ENCODE results near the gene POGLUT3. TPM values are rescaled to one million over a fixed set of nuclear protein-coding genes. Genes with fewer than 3 reads are reported as not detected.

The POGLUT3 gene
- total and polyA plus RNA-seq, 9 of the 15 experiments (the other 6 are each of a cell fraction or from before 2014, with no cell fraction given), result 4.6 to 29.7 (median 17.8) TPM

DNA sequence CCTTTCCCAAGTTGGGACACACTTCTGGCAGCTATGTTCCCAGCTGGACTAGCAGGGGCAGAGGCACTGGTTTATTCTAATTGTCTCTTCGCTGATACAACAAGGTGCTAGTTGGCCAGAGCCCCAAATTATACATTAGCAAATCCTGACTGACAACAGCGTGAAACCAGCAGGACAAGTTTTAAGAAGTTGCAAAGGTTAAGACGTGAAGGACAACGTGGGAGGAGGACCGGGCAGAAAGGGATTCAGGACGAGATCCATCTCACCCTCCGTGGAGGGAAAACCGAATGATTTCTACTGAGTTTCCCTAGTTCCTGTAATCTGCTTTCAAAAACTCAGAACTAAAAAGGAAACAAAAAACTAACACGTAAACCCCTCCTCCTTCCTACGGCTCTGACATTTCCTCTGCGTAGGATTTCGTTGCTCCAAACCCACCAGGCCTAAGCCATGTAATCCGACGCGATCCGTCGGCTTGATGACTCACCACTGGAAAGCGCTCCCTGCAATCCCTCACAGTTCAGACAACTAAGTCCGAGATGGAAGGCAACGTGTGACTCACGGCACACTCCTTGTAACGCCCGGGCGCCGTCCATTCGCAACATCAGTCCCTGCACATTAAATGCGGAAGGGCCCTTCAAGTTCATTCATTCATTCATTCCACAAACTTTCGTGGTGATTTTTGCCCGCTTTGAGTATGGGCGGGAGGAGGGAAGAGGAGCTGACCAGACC is 703 bp downstream of the POGLUT3 start (continued):
- TF ChIP-seq NFRKB (IDR thresholded peaks at IDR 0.05; ENCODE audit: low read depth) (peak; percentile 84), BCL6 (CRISPR knock-in tag; IDR thresholded peaks at IDR 0.05) (no peak), ZNF311 (CRISPR knock-in tag; IDR thresholded peaks at IDR 0.05) (no peak), CHD1 (IDR thresholded peaks at IDR 0.05; ENCODE audit: low read length) (no peak), CREM (IDR thresholded peaks at IDR 0.05; ENCODE audit: low read depth) (peak; percentile 93), ZNF217 (CRISPR knock-in tag; IDR thresholded peaks at IDR 0.05) (no peak), KLF6 (CRISPR knock-in tag; IDR thresholded peaks at IDR 0.05; ENCODE audit: borderline replicate concordance) (no peak), CBX1 (IDR thresholded peaks at IDR 0.05; ENCODE audit: low read depth) (0 out of 2 replicates have a peak, but pooled peaks have one; percentile 7), RBM14 (IDR thresholded peaks at IDR 0.05; ENCODE audit: borderline replicate concordance, insufficient read depth, low read depth, low read length) (no peak), MXI1 (IDR thresholded peaks at IDR 0.05; ENCODE audit: low read depth, low read length) (no peak), HOXB6 (CRISPR knock-in tag; IDR thresholded peaks at IDR 0.05; ENCODE audit: borderline replicate concordance) (no peak), NFATC3 (IDR thresholded peaks at IDR 0.05) (peak; percentile 62; the same call in 1 of the 2 replicates), CBFB (CRISPR knock-in tag; IDR thresholded peaks at IDR 0.05) (no peak), PYGO2 (tag; IDR thresholded peaks at IDR 0.05) (no peak), RB1 (IDR thresholded peaks at IDR 0.05; ENCODE audit: low read depth) (no peak), ZKSCAN3 (CRISPR knock-in tag; IDR thresholded peaks at IDR 0.05) (no peak)
- TF ChIP-seq, protein P1, sequence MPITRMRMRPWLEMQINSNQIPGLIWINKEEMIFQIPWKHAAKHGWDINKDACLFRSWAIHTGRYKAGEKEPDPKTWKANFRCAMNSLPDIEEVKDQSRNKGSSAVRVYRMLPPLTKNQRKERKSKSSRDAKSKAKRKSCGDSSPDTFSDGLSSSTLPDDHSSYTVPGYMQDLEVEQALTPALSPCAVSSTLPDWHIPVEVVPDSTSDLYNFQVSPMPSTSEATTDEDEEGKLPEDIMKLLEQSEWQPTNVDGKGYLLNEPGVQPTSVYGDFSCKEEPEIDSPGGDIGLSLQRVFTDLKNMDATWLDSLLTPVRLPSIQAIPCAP (CRISPR knock-in tag; IDR thresholded peaks at IDR 0.05; ENCODE audit: borderline replicate concordance), result no peak
- TF ChIP-seq, protein P2, sequence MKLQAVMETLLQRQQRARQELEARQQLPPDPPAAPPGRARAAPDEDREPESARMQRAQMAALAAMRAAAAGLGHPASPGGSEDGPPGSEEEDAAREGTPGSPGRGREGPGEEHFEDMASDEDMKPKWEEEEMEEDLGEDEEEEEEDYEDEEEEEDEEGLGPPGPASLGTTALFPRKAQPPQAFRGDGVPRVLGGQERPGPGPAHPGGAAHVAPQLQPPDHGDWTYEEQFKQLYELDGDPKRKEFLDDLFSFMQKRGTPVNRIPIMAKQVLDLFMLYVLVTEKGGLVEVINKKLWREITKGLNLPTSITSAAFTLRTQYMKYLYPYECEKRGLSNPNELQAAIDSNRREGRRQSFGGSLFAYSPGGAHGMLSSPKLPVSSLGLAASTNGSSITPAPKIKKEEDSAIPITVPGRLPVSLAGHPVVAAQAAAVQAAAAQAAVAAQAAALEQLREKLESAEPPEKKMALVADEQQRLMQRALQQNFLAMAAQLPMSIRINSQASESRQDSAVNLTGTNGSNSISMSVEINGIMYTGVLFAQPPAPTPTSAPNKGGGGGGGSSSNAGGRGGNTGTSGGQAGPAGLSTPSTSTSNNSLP (IDR thresholded peaks at IDR 0.05; ENCODE audit: borderline replicate concordance, low read depth, low read length), result 0 out of 2 replicates have a peak, but pooled peaks have one; percentile 35
- TF ChIP-seq, protein P3, sequence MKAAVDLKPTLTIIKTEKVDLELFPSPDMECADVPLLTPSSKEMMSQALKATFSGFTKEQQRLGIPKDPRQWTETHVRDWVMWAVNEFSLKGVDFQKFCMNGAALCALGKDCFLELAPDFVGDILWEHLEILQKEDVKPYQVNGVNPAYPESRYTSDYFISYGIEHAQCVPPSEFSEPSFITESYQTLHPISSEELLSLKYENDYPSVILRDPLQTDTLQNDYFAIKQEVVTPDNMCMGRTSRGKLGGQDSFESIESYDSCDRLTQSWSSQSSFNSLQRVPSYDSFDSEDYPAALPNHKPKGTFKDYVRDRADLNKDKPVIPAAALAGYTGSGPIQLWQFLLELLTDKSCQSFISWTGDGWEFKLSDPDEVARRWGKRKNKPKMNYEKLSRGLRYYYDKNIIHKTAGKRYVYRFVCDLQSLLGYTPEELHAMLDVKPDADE (conservative IDR thresholded peaks at IDR 0.05; ENCODE audit: control insufficient read depth, low read depth, low read length), result no peak
- TF ChIP-seq, protein P4, sequence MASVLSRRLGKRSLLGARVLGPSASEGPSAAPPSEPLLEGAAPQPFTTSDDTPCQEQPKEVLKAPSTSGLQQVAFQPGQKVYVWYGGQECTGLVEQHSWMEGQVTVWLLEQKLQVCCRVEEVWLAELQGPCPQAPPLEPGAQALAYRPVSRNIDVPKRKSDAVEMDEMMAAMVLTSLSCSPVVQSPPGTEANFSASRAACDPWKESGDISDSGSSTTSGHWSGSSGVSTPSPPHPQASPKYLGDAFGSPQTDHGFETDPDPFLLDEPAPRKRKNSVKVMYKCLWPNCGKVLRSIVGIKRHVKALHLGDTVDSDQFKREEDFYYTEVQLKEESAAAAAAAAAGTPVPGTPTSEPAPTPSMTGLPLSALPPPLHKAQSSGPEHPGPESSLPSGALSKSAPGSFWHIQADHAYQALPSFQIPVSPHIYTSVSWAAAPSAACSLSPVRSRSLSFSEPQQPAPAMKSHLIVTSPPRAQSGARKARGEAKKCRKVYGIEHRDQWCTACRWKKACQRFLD (CRISPR knock-in tag; IDR thresholded peaks at IDR 0.05), result no peak
- TF ChIP-seq, protein P5, sequence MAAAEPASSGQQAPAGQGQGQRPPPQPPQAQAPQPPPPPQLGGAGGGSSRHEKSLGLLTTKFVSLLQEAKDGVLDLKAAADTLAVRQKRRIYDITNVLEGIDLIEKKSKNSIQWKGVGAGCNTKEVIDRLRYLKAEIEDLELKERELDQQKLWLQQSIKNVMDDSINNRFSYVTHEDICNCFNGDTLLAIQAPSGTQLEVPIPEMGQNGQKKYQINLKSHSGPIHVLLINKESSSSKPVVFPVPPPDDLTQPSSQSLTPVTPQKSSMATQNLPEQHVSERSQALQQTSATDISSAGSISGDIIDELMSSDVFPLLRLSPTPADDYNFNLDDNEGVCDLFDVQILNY (CRISPR knock-in tag; IDR thresholded peaks at IDR 0.05), result no peak
- TF ChIP-seq, protein P6, sequence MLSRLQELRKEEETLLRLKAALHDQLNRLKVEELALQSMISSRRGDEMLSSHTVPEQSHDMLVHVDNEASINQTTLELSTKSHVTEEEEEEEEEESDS (CRISPR knock-in tag; IDR thresholded peaks at IDR 0.05), result no peak

Measured in K562 (cell line).